Spleen (tissue), 7 donors: ENCODE data around the gene CD36.

Experiments
- POLR2A ChIP-seq, 3 donors: fragments of 450-650 bp; IDR thresholded peaks; one replicate each; pipeline ENCODE4 v1.5.1; 2017; ENCODE audit warnings: antibody characterized with exemption in 3 of 3, mild to moderate bottlenecking in 1 of 3
- POLR2AphosphoS5 ChIP-seq, 3 donors: sonication (generic); formaldehyde crosslinking; IDR thresholded peaks; one replicate each; pipeline ENCODE4 v1.5.1; 2017; ENCODE audit warnings: antibody characterized with exemption in 3 of 3
- TF ChIP-seq, protein P1 (sequence below), 11 experiments: fragments of 200-600 bp in 7 of 11; fragments of 450-650 bp in 4 of 11; sonication (generic) in 4 of 11; IDR thresholded peaks in 8 of 11; conservative IDR thresholded peaks in 3 of 11; 1 replicate in 7 of 11; 2 replicates in 4 of 11; pipeline versions ENCODE4 v1.4.0 to v1.8.0; 2016 to 2021; ENCODE audit warnings: antibody characterized with exemption in 11 of 11, inconsistent platforms in 4 of 11, mild to moderate bottlenecking in 1 of 11
- donor health status: DM: no; HTN: no; CAD: no; lungs with moderate emphysema.
- donor health status: DM: no; HTN: no; CAD: no.
- donor health status: DM: no; HTN: no; CAD: no.

DNA sequence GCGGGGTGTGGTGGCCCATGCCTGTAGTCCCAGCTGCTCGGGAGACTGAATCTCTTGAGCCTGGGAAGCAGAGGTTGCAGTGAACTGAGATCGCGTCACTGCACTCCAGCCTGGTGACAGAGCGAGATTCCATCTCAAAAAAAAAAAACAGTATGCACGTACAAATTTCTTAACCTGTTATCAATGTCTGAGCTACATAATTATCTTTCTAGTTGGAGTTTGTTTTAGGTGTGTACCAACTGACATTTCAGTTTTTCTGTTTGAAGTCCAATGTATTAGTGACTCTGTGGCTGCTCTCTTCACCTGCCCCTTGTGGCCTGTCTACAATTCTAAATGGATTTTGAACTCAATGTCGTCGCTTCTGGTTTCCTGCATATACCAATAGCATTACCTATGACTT, 40.3 kb downstream of the CD36 start:
- TF ChIP-seq, protein P1, sequence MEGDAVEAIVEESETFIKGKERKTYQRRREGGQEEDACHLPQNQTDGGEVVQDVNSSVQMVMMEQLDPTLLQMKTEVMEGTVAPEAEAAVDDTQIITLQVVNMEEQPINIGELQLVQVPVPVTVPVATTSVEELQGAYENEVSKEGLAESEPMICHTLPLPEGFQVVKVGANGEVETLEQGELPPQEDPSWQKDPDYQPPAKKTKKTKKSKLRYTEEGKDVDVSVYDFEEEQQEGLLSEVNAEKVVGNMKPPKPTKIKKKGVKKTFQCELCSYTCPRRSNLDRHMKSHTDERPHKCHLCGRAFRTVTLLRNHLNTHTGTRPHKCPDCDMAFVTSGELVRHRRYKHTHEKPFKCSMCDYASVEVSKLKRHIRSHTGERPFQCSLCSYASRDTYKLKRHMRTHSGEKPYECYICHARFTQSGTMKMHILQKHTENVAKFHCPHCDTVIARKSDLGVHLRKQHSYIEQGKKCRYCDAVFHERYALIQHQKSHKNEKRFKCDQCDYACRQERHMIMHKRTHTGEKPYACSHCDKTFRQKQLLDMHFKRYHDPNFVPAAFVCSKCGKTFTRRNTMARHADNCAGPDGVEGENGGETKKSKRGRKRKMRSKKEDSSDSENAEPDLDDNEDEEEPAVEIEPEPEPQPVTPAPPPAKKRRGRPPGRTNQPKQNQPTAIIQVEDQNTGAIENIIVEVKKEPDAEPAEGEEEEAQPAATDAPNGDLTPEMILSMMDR (IDR thresholded peaks at IDR 0.05 in 8 of 11, conservative IDR thresholded peaks at IDR 0.05 in 3 of 11) = no peak
- TF ChIP-seq POLR2A (IDR thresholded peaks at IDR 0.05) (no peak), POLR2AphosphoS5 (IDR thresholded peaks at IDR 0.05) (peak in 1 of 3 donors; percentile 21)
